Adrenal gland (tissue), 5 donors: Measurements from ENCODE around the gene CDH4.

Source experiments
- CTCF ChIP-seq, 6 experiments: fragments of 450-650 bp in 4 of 6; fragments of 200-600 bp in 2 of 6; sonication (generic) in 1 of 6; IDR thresholded peaks; 1 replicate in 5 of 6; 2 replicates in 1 of 6; pipeline versions ENCODE4 v1.5.1 to v1.8.0; 2016 to 2021; ENCODE audit warnings: antibody characterized with exemption in 6 of 6, mild to moderate bottlenecking in 2 of 6, moderate library complexity in 1 of 6
- POLR2A ChIP-seq, 2 donors: fragments of 450-650 bp; IDR thresholded peaks; one replicate each; pipeline ENCODE4 v1.6.1; 2017; ENCODE audit warnings: antibody characterized with exemption in 2 of 2, mild to moderate bottlenecking in 2 of 2, moderate library complexity in 1 of 2
- donor health status: DM: no; HTN: no; CAD: no.

DNA sequence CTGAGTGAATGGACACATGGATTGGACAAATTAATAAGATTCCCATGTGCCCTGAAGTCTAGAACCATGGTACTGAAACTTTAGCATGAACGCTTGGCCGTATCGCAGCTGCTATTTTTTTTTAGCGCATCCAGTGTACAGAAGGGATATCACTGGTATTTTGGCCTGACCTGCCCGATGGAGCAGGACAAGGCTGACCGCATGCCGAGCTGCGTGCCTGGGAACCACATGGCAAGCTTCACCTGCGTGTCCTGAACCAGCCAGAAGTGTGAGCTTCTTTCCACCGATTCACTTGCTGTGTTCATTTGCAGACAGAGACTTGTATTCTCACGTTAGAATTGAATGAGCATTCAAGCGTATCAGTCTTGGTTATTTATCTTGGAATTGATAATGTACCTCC is 145.7 kb downstream of the CDH4 start:
- TF ChIP-seq CTCF (IDR thresholded peaks at IDR 0.05), result no peak
- no peak for TF ChIP-seq POLR2A (IDR thresholded peaks at IDR 0.05)
